Astrocyte (in vitro differentiated cells and primary cell): Measurements from ENCODE around the gene PLCL1. TPM values are rescaled to one million over a fixed set of nuclear protein-coding genes. Genes with fewer than 3 reads are reported as not detected.

Experiments
- DNase-seq: peaks from one replicate; pipeline ENCODE4 v3.0.0-alpha.2; 2010; ENCODE audit warnings: low read depth
- FAIRE-seq: peaks from 2 replicates; lab custom pipeline; 2011; peaks lifted over from hg19 to GRCh38; lab: Jason Lieb, UNC
- H2AFZ ChIP-seq: 2 replicates; pipeline ENCODE4 v1.6.0; 2012; ENCODE audit warnings: low read depth, low read length, inconsistent platforms
- H3K27ac ChIP-seq: 2 replicates; pipeline ENCODE4 v1.5.1; 2011; ENCODE audit warnings: low read depth, low read length, inconsistent platforms
- H3K27me3 ChIP-seq: 2 replicates; pipeline ENCODE4 v1.6.0; 2011; ENCODE audit warnings: low read length, inconsistent platforms; ENCODE audit not compliant: insufficient read depth
- H3K36me3 ChIP-seq: 2 replicates; pipeline ENCODE4 v1.5.1; 2011; ENCODE audit warnings: low read length, inconsistent platforms; ENCODE audit not compliant: insufficient read depth
- H3K4me1 ChIP-seq: 2 replicates; pipeline ENCODE4 v1.5.1; 2011; ENCODE audit warnings: low read length, inconsistent platforms; ENCODE audit not compliant: insufficient read depth
- H3K4me2 ChIP-seq: 2 replicates; pipeline ENCODE4 v1.6.0; 2012; ENCODE audit warnings: low read length, inconsistent platforms
- H3K4me3 ChIP-seq: 2 replicates; pipeline ENCODE4 v1.5.1; 2011; ENCODE audit warnings: low read depth, mild to moderate bottlenecking, low read length, inconsistent platforms; ENCODE audit not compliant: insufficient read depth
- H3K79me2 ChIP-seq: 2 replicates; pipeline ENCODE4 v1.6.0; 2012; ENCODE audit warnings: mild to moderate bottlenecking, low read length, inconsistent platforms; ENCODE audit not compliant: insufficient read depth
- H3K9ac ChIP-seq: 2 replicates; pipeline ENCODE4 v1.6.0; 2012; ENCODE audit warnings: mild to moderate bottlenecking, low read length, inconsistent platforms
- H3K9me3 ChIP-seq: 2 replicates; pipeline ENCODE4 v1.5.1; 2012; ENCODE audit warnings: low read depth, mild to moderate bottlenecking, low read length, inconsistent platforms; ENCODE audit not compliant: insufficient read depth
- H4K20me1 ChIP-seq: 2 replicates; pipeline ENCODE4 v1.6.0; 2012; ENCODE audit warnings: low read length, inconsistent platforms; ENCODE audit not compliant: insufficient read depth
- H3K27ac Mint-ChIP-seq: one replicate; pipeline ENCODE4 v1.8.0; 2021; ENCODE audit warnings: mild to moderate bottlenecking, mixed read lengths; ENCODE audit not compliant: unreplicated experiment
- H3K27me3 Mint-ChIP-seq: one replicate; pipeline ENCODE4 v1.8.0; 2021; ENCODE audit warnings: low read depth, mixed read lengths; ENCODE audit not compliant: unreplicated experiment
- H3K36me3 Mint-ChIP-seq: one replicate; pipeline ENCODE4 v1.8.0; 2021; ENCODE audit warnings: low read depth, mixed read lengths; ENCODE audit not compliant: unreplicated experiment
- H3K4me1 Mint-ChIP-seq: one replicate; pipeline ENCODE4 v1.8.0; 2021; ENCODE audit warnings: low read depth, mixed read lengths; ENCODE audit not compliant: unreplicated experiment
- H3K4me3 Mint-ChIP-seq: one replicate; pipeline ENCODE4 v1.8.0; 2021; ENCODE audit warnings: mild to moderate bottlenecking, moderate library complexity, mixed read lengths; ENCODE audit not compliant: unreplicated experiment
- H3K9me3 Mint-ChIP-seq: one replicate; pipeline ENCODE4 v1.8.0; 2021; ENCODE audit warnings: mild to moderate bottlenecking, mixed read lengths; ENCODE audit not compliant: unreplicated experiment
- EZH2 ChIP-seq: IDR thresholded peaks from 2 replicates; pipeline ENCODE4 v1.6.1; 2012; ENCODE audit warnings: mild to moderate bottlenecking, low read length, inconsistent platforms; ENCODE audit not compliant: insufficient read depth
- total RNA-seq: library from RNA; stranded (reverse); gene quantifications from 2 replicates; pipeline ENCODE4 v1.2.1, GENCODE V29; 2021
- TF ChIP-seq, protein P1 (sequence below): IDR thresholded peaks from 2 replicates; pipeline ENCODE4 v1.5.1; 2011; ENCODE audit warnings: low read depth, mild to moderate bottlenecking, inconsistent platforms, low read length, moderate library complexity; ENCODE audit not compliant: insufficient read depth

The PLCL1 gene
- total RNA-seq, 1 donor from 2014 or later: 0.84 TPM

GRCh38 chr2:197804758-197805714 lies 643 bp downstream of the PLCL1 start:
- H3K4me2 ChIP-seq: peak overlapping the region; percentile 88
- Mint-ChIP-seq H3K4me1 (peaks cover 2% of the 10 kb centered on the region), H3K9me3 (no peaks in the 10 kb centered on the region), H3K27ac (no peak overlapping the region), H3K36me3 (no peaks in the 10 kb centered on the region), H3K27me3 (peaks cover 15% of the 10 kb centered on the region), H3K4me3 (peak overlapping the region; percentile 92)
- no peaks in the 10 kb centered on the region for H3K79me2 ChIP-seq
- no peak overlapping the region for H3K27ac ChIP-seq
- TF ChIP-seq EZH2: peak; percentile 81
- TF ChIP-seq, protein P1, sequence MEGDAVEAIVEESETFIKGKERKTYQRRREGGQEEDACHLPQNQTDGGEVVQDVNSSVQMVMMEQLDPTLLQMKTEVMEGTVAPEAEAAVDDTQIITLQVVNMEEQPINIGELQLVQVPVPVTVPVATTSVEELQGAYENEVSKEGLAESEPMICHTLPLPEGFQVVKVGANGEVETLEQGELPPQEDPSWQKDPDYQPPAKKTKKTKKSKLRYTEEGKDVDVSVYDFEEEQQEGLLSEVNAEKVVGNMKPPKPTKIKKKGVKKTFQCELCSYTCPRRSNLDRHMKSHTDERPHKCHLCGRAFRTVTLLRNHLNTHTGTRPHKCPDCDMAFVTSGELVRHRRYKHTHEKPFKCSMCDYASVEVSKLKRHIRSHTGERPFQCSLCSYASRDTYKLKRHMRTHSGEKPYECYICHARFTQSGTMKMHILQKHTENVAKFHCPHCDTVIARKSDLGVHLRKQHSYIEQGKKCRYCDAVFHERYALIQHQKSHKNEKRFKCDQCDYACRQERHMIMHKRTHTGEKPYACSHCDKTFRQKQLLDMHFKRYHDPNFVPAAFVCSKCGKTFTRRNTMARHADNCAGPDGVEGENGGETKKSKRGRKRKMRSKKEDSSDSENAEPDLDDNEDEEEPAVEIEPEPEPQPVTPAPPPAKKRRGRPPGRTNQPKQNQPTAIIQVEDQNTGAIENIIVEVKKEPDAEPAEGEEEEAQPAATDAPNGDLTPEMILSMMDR: no peak
- peak overlapping the region; percentile 72 for H3K4me3 ChIP-seq
- H4K20me1 ChIP-seq: no peaks in the 10 kb centered on the region
- no peaks in the 10 kb centered on the region for H3K9me3 ChIP-seq
- no peaks in the 10 kb centered on the region for H3K36me3 ChIP-seq
- FAIRE-seq (no peak), DNase-seq (no peak)
- H3K4me1 ChIP-seq: peaks cover 3% of the 10 kb centered on the region
- peaks cover 25% of the 10 kb centered on the region for H3K27me3 ChIP-seq
- H2AFZ ChIP-seq: peak overlapping the region; percentile 84
- H3K9ac ChIP-seq: peak overlapping the region; percentile 61

DNA sequence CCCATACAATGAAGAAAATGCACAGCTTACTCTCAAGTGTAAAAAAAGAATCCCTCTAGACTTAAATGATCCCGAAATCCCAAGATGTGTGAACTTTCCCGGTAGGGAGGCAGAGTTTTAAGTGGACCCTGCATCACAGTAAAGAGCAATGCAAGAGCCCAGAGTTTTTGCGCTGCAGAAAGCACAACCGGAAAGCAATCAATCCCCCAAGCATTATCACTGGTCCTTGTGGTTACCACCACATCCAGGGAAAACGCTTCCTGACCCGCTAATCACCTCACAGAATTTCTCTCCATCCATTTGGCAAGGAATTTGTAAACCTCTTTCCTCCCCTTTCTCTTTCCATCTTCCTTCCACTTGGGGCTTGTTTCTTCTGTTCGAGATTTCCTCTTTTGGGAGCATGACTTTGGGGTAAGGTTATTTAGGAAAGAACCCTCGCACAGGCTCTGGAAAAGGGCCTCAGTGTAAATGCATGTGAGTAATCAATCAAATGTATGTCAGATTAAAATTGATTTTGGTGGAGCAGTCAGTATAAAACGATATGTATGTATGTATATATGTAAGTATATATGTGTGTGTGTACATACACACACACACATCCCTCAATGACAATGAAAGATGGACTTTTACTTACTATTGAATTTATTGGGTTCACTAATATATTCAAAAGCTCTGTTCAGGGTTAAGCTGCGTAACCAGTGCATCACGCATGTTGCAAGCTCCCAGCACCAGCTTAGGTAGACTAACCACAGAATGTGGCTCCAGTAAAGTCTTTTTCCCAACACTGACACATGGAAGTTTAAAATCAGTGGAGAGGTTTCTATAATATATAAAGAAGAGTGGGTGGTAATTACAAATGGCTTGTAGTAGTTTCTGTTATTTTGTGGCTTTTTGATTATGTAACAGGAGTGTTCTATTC lies 1.6 kb downstream of the PLCL1 start:
- Mint-ChIP-seq H3K4me1 (peaks cover 2% of the 10 kb centered on the region), H3K27me3 (peaks cover 15% of the 10 kb centered on the region), H3K9me3 (no peaks in the 10 kb centered on the region), H3K27ac (no peak overlapping the region), H3K36me3 (no peaks in the 10 kb centered on the region), H3K4me3 (peak overlapping the region; percentile 84)
- no peaks in the 10 kb centered on the region for H3K79me2 ChIP-seq
- peak overlapping the region; percentile 88 for H3K4me2 ChIP-seq
- no peak overlapping the region for H3K9ac ChIP-seq
- H4K20me1 ChIP-seq: no peaks in the 10 kb centered on the region
- peak overlapping the region; percentile 72 for H3K4me3 ChIP-seq
- FAIRE-seq: no peak
- H3K4me1 ChIP-seq: peaks cover 3% of the 10 kb centered on the region
- H2AFZ ChIP-seq: peak overlapping the region; percentile 84
- no peaks in the 10 kb centered on the region for H3K36me3 ChIP-seq
- DNase-seq: no peak
- TF ChIP-seq, protein P1: no peak
- no peak for TF ChIP-seq EZH2
- H3K27me3 ChIP-seq: peaks cover 21% of the 10 kb centered on the region
- no peaks in the 10 kb centered on the region for H3K9me3 ChIP-seq
- H3K27ac ChIP-seq: no peak overlapping the region
